Measurements from ENCODE around the gene CFAP61.
"Not testable (repeated sequence)": the region's sequence is repeated elsewhere in the genome, so short reads cannot be mapped to it uniquely, and the experiment has no call there.

CFAP61 gene, protein sequence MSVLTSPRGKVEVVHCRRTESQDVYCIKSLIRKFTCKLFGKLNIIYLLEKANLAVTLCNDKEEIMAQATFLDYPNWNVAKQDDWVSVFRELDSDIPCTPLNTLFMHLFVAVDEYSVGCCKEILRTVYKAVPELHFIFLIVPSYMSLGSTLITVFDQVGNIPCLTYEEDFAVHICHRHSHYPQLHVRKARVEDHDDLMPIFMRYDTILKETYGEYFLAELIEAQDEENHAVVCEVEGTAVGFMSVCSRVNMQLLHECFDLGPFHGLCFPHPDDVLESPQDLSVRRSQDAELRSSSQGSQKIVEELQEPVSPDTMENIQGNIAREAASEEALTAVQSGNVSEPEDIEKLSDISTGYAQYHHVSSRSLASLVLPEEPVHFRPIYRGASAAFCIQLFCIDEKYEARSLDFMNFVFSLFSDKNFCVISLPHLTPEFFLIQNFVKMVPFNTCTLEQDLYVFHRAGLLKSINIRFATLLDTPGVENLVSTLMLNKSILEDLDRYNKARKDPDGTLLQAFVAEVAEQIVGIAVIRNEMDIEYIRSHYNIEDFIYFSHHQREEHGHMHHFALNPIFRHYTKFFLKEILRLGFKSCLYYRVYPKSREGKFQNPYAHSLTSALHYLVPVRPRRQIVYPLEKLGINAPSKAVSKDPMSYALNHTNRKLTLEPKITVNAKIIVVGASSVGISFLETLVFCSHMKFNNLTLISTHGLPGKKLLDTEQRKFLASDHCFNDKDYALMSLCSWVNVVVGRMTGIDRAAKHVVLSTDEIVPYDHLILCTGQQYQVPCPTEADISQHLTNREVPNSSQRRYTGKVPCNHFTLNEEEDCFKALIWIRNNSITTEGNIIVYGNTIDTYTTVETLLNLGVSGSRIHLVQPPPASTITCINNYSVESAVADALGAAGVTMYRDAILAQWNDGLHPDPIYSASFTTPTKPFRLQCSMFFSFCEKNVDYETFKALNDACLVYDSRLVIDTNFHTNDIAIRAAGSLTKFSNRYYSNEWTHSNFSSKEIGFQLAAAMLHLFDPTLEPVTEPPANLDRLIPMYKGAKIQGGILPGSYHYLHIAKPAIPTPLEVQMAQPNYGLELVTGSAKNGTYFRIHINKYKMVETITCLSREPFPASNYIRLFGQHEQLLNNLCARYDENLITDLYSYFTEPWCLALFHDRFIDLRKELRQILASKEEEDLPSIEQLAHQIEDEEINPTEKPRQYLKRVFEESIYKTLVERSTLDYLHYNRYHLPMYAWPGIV

DNA sequence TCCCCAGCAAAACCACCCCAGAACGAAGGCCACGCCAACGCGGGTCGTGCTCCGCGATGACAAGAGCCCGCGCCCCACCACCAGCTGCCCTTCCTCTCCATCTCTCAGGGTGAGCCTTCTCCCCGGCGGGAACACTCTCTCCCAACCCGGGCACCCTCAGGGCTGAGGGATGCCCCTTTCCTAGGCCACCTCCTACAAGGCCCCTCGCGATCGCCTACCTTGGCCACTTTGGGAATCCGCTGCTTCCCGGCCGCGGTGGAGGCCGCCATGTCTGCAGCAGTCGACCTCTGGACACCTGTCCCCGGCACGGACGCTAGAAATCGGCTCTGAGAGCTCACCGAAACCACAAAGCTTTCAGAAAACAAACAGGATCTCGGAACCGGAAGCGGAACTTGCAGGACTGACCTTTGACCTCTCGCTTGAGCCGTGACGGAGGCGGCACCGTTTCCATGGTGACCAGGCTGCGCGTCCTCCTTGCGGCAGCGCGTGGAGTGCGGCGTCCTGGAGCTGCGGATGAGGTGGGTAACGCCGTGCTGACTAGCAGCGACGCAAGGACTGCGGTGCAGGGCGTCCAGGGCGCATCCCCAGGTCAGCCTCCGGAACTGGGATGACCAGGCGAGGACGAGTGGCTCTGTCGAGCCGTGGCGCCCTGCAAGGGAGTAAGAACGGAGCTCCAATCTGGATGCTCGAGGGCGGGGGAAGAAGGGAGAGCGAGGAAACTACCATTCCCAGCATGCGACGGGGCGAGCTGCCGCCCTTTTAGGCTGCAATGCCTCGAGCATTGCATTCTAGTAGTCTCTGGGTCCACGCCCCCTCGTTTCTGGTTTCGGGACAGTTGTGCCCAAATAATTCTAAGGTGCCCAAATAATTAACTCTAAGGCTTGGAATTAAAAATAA is at the start of gene CFAP61, which contains the start of gene CRNKL1:
Gene CFAP61, plus strand, starts transcription at position 459 of the 897 bp plus-strand sequence. CDS start 4,122 bp downstream, outside the sequence.
Gene CRNKL1, minus strand, starts transcription at position 393 of the 897 bp plus-strand sequence. Its CDS starts 124 bp downstream, at position 269.
- DNase-seq (ENCODE audit: low read depth in 2 of 2), result peak; percentile 94

DNA sequence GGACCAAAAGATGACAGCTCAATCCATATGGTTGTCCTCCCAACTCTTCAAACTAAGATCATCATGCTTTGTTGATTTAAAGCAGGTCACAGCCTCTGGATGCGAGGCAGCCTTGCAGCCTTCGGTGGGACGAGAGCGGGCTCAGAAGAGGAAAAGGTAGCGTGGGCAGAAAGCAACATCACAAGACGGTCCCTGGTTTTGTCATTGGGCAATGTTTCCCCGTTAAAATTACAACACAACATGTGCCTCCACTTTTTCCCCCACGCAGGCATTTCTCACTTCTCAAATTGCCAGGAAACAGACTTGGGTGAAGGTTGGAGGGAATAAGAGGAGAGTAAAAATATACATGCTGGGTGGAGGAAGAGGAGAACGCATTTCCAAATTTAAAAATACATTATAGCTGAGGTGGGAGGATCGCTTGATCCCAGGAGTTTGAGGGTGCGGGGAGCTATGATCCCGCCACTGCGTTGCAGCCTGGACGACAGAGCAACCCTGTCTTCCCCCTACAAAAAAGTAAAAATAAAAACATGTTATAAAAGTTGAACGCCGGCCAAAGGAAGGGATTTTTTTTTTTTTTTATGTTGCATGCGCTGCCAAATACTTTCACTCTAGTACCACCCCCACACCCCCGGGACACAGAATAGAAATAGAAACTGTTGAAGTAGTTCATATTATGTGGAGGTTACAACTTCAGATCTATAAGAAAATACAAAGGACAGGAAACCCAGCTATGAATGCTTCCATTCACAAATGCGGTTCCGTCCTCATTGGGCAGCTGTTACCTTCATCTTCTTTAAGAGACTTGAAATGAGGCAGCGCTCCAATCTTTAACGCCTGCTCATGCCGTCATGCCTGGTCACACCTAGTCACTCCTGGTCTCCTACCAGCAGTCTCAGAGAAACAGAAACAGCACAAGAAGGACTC is 49.0 kb upstream of the CFAP61 start:
- DNase-seq (ENCODE audit: low read depth in 2 of 2), result no peak

DNA sequence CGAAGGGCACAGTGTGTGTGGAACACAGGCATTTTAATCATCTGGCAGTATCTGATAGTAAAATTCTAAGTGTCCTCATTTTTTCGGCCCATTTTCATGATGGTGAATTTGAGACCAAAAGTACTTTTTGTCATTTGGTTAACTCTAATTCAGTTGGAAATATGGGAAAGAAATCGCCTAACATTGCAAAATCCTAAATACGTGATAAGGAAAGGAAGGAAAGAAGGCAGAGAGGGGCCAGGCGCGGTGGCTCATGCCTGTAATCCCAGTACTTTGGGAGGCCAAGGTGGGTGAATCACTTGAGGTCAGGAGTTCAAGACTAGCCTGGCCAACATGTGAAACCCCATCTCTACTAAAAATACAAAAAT is 48.4 kb upstream of the CFAP61 start:
- not testable (repeated sequence) for DNase-seq (ENCODE audit: low read depth in 2 of 2)

DNA sequence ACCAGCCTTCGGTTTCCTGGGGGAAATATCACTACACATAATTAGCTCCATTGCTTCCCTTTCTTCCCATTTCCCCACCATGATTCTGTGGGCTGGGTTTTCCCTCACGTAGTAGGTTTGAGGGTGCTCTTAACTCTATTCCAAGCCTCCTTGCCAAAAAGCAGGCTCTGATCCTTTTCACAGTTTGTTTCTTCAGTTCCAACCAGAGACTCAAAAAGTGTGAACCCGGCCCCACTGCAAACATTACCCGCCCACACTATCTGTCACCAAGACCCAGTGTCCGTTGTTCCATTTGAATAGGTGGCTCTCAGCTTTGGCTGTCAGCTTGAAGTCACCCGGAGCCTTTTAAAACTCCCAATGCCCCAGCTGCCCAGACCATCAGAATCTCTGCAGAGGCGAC is 47.0 kb upstream of the CFAP61 start:
- DNase-seq (ENCODE audit: low read depth in 2 of 2), result no peak

DNA sequence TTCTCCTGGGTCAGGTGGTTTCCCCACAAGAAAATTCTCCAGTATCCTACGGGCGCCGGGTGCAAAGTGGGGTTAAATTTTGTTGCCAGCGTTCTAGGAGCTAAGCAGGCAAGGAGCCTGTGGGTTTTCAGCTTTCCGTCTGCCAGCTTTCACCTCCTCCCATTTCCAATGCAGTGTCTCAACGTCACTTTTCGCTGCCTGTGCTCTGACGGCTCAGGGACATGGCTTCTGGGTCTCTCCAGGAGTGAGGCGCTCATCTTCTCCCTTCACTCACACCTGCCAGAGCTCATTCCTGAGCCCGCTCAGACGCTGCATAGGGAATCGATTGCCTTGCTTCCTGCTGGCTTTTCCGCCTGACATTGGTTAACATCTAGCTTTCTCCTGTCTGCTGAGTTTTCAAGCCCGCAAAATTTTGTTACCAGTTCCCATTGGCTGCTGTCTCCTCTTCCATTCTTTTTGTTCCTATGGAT is 42.5 kb upstream of the CFAP61 start:
- no peak for DNase-seq (ENCODE audit: low read depth in 2 of 2)

DNA sequence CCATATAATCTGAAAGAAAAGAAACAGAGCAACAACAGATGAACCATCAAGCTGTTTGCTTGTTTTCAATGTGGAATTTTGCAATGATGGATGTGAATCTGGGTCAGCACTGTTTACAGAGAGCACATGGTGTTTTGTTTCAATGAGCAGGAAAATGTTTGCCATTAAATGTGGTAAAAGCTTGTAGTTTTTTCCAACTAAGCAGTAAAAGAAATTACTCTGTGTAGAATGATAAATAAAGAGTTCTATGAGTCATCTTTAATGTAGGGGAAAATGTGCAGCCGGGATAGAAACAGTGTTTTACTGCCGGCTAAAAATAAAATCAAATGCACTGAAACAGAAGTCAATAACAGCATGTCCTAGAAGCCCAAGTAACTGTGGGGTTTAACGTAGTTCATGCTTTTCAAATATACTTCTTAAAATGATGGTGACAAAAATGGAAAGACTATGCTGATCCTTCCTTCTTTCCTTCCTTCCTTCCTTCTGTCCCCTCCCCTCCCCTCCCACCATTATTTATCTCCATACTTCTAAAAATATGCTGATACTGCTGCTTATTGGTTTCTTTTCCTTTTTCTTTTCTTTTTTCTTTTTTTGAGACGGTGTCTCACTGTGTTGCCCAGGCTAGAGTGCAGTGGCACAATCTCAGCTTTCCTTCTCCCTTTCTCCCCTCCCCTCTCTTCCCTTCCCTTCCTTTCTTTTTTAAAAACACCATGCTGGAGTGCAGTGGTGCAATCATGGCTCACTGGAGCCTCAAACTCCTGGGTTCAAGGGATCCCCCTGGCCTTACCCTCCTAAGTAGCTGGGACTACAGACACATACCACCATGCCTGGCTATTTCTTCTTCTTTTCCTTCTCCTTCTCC is 41.5 kb upstream of the CFAP61 start:
- DNase-seq (ENCODE audit: low read depth in 2 of 2), result no peak

DNA sequence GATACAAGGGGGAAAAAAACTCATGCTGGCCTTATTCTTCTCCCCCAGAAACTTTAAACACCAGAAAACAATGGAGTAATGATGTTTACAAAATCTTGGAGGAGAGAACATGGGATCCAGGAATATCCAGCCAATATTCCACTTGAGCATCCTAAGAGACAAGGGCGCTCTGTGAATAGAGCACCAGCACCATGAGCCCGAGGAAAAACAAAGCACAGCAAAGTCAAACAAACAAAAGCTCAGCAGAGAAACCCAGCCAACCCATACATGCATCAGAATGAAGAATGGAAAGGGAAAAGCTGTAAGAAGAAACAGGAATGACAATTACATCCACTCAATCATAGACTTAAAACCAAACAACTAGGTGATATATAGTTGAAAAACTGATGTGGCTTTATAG is 39.8 kb upstream of the CFAP61 start:
- no peak for DNase-seq (ENCODE audit: low read depth in 2 of 2)

DNA sequence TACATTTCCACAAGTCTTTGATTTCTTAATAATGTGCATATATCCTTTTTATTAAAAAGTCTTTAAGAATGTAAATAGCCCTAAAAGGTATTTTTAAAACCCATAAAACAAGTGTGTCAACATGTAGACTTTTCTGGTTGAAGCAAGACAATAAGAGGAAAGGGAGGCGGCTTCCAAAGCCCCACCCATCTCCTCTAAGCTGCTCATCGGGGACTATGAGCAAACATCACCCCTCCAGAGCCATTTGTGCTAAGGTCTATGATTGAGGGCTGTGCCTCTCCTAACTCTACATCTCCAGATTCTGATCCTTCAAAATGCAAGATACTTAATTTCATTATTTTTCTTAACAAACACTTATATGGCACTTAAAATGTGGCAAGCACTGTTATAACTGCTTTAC is 37.7 kb upstream of the CFAP61 start:
- DNase-seq (ENCODE audit: low read depth in 2 of 2), result no peak

DNA sequence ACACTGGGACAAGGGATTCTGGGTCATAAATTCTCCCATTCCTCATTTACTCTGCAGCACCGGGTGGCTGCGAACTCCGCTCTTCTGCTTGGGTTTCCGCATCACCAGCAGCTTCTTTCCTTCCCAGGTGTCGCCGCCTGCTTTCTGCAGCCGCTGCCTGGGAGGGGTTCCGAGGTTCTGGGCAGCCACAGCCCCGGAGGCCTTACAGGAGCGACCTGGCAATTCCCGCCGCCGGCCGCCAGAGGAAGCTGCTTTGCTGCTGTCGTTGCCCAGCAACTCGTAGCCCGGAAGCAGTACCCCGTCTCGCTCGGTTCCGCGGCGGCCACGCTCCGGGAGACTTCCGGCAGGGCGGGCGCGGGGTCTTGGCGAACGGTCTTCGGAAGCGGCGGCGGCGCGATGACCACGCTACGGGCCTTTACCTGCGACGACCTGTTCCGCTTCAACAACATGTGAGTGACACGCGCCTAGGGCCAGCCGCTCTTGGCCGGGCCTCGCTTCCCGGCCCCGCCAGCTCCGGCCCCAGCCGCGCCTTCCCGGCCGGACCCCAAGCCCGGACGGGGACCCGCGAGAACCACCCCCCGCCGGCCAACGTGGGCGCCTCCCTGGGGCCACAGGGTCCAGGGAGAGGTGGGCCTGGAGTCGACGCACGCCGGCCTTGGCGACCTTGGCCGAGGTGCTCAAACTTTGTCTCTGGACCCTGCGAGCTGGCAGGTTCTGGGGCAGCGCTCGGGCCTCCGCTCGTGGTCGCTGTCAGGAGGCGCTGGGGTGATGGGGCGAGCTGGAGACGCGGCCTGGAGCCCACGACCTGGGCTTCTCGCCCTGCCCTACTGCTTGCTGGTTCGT is 35.1 kb upstream of the CFAP61 start, which contains the start of gene NAA20:
Gene NAA20, plus strand, starts transcription at position 362 of the 843 bp plus-strand sequence. Its CDS starts 35 bp downstream, at position 397.
- peak; percentile 84 to 89 for DNase-seq (ENCODE audit: low read depth in 2 of 2)

DNA sequence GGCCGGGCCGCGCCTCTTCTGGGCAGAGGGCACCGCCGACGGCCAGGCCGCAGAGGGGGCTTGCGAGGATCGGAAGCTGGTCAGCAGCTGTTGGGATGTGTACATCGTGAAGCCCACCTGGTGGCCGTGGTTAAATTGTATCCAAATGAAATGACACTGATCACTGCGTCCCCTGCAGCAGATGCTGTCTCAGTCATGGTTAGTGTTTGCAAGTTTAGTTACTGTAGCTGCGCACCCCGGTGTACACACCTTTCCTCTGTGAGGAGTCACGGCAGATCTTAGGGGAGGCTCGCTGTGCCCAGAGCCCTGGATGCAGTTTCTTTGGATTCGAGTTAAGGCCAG is 34.5 kb upstream of the CFAP61 start:
- no peak for DNase-seq (ENCODE audit: low read depth in 2 of 2)

DNA sequence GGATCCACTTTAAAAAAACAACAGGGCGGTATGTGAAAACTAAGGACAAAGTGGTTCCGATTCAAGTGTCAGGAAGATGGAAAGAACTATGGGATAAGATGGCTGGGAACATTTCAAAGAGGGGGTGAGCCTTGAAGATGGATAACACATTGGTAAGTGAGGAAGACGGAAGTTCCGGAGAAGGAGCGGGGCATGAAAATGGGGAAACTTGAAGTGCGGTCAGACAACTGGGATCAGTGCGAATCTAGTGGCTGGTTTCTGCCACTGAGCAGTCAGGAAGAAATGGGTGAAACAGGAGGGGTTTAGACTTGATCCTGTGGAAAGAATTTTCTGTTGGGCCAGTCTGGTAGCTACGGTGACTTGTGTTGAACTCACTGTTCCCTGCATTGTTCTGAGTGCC is 34.0 kb upstream of the CFAP61 start:
- DNase-seq (ENCODE audit: low read depth in 2 of 2), result no peak

DNA sequence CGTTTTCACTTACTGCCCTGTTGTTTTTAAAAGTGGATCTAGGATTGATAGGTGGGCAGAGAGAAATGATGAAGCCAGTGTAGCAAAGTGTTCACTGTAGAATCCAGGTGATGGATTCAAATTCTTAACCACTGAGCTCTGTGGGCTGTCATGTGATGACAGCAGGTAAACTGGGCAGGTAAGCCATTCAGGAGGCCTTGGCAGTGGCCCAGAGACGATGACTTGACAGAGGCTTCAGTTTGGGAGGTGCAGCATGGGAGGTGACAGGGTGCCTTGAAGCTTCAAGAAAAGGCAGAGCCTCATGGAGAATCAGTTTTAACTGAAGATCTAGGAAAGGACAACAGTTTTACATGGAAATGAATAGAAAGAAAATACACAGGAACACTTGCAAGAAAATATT is 33.2 kb upstream of the CFAP61 start:
- no peak for DNase-seq (ENCODE audit: low read depth in 2 of 2)

DNA sequence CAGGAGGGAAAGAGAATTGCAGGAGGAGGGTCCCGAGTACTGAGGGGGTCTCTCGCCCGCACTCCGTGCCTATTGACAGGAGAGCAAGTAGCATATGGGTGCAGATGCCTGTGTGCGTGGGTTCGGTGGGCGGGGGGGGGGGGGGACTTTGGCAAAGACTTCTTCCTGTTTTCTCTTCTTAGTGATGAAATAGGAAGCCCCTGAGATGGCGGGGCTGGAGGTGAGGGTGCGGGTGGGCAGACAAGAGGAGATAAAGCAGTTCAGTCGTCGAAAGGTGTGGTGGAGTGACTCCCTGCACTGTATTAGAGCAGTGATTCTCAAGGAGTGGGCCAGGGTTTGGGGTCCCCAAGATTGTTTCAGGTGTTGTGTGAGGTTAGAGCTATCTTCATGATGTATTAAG is 31.4 kb upstream of the CFAP61 start:
- no peak for DNase-seq (ENCODE audit: low read depth in 2 of 2)

DNA sequence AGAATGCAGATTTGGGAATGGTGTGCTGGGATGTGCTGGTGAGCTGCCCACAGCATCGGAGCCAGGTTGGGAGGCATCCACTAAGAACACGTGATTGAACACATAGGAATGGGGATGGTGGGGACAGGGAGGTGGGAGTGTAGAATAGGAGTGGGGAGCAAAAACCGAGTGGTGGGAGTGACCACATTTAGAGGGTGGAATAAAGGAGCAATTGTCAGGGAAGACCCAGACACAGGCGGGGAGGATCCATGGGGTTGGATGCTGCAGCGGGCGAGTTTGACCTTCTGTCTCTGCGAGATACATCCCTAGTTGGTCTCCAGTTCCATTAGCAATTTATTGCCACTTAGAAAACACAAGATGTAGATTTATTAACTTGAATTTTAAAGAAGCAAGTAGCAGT is 30.5 kb upstream of the CFAP61 start:
- DNase-seq (ENCODE audit: low read depth in 2 of 2), result no peak

DNA sequence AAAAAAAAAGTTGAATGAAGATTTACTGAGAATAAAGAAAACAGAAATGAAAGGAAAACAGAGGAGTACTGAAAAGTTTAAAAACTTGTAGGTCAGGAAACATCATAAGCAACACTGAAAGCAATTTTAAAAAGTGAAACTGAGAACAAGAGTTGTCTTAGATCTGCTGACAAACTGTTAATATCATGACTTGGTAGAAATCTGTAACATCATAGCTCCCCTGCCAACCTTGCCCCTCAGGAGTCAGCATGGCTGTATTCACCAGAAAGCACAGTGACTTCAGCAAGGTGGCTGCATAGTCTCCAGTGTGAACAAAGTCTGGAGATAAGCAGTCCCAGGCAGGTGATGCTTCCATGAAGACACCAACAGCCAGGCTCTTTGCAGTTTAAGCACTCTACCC is 29.8 kb upstream of the CFAP61 start:
- DNase-seq (ENCODE audit: low read depth in 2 of 2), result no peak

DNA sequence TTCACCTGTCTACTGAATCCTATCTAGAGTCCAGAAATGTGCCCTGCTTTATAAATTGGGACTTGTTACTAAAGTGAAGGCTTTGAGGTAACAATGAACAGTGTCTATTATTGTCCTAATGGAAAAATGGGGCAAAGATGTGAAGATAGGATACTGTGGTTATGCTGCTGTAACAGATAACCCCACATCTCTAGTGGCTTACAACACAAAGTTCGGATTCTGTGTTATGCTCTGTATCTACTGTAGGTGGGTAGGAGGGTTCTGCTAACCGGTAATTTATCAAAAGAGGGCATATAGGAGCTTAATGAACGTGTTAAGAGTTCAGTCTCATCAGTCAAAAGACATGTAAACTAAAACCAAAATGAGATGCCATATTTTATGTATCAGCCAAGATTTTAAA is 28.9 kb upstream of the CFAP61 start:
- no peak for DNase-seq (ENCODE audit: low read depth in 2 of 2)

DNA sequence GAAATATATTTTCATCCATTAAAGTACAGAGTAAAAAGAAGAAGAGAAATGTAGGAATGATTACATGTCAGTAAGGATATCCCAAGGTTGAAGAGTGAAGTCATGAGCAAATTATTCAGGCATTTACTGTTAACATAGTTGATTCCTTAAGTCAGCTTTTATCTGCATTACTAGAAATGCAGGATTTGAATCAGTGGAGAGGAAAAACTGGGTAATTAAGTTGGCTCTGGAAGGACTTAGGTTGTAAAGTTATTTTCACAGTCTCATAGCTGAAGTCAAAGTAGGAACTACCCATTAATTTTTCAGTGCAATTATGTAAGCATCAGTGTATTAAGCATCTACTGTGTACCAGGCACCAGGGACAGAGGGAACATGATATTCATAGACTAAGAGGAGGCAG is 27.4 kb upstream of the CFAP61 start:
- no peak for DNase-seq (ENCODE audit: low read depth in 2 of 2)

DNA sequence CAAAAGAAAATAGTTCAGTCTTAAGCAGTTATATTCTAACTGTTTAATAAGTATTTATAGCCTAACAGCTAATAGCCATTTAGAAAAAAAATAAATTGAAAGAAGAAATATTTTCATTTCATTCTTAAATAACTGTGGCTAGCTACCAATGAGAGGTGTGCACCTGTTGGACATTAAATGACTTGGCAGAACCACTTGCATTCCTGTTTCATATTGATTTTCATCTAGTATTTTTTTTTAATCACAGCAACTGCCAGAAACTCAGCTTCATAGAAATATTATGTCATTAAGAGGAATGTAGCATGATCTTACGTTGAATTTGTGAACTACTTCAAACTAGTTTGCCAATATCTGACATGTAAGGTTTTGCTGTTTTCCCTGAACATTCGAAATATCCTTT is 25.0 kb upstream of the CFAP61 start:
- DNase-seq (ENCODE audit: low read depth in 2 of 2), result no peak
